Keratinocyte (primary cell): ENCODE data around the gene TTC1. TPM values are rescaled to one million over a fixed set of nuclear protein-coding genes. Genes with fewer than 3 reads are reported as not detected.

Experiments used
- DNase-seq: peaks from one replicate; pipeline ENCODE4 v3.0.0-alpha.2; 2011; ENCODE audit warnings: low read depth, missing footprints, low spot score
- FAIRE-seq: peaks from 2 replicates; lab custom pipeline; 2011; peaks lifted over from hg19 to GRCh38; lab: Jason Lieb, UNC
- H2AFZ ChIP-seq: 2 replicates; pipeline ENCODE4 v1.6.0; 2012; ENCODE audit warnings: low read length, control low read depth, inconsistent platforms; ENCODE audit not compliant: control insufficient read depth
- H3K27ac ChIP-seq: 2 replicates; pipeline ENCODE4 v1.5.1; 2011; ENCODE audit warnings: low read length; ENCODE audit not compliant: control insufficient read depth, insufficient read depth
- H3K27me3 ChIP-seq: 3 replicates; pipeline ENCODE4 v1.6.0; 2011; ENCODE audit warnings: low read length; ENCODE audit not compliant: control insufficient read depth, insufficient read depth; ENCODE audit errors: extremely low read depth
- H3K36me3 ChIP-seq, 2 experiments: 2 replicates in 1 of 2; 3 replicates in 1 of 2; pipeline ENCODE4 v1.5.1; 2011; ENCODE audit warnings: low read length in 2 of 2, mild to moderate bottlenecking in 1 of 2; ENCODE audit not compliant: control insufficient read depth in 2 of 2, insufficient read depth in 2 of 2; ENCODE audit errors: extremely low read depth in 1 of 2
- H3K4me1 ChIP-seq: 3 replicates; pipeline ENCODE4 v1.5.1; 2011; ENCODE audit warnings: low read length; ENCODE audit not compliant: control insufficient read depth, insufficient read depth; ENCODE audit errors: extremely low read depth
- H3K4me2 ChIP-seq: 3 replicates; pipeline ENCODE4 v1.6.0; 2011; ENCODE audit warnings: low read depth, low read length; ENCODE audit not compliant: control insufficient read depth, insufficient read depth; ENCODE audit errors: extremely low read depth
- H3K4me3 ChIP-seq, 3 experiments: fragments of 200-600 bp in 1 of 3; sonication (generic) in 1 of 3; 2 replicates in 2 of 3; 3 replicates in 1 of 3; pipeline ENCODE4 v1.5.1; 2011 to 2016; ENCODE audit warnings: low read length in 3 of 3, mild to moderate bottlenecking in 3 of 3, control low read depth in 2 of 3, inconsistent platforms in 1 of 3, low read depth in 1 of 3, mixed read lengths in 1 of 3, mixed run types in 1 of 3, moderate library complexity in 1 of 3; ENCODE audit not compliant: control insufficient read depth in 2 of 3, insufficient read depth in 2 of 3; ENCODE audit errors: extremely low read depth in 1 of 3
- H3K79me2 ChIP-seq: 2 replicates; pipeline ENCODE4 v1.6.0; 2012; ENCODE audit warnings: low read length; ENCODE audit not compliant: control insufficient read depth, insufficient read depth
- H3K9ac ChIP-seq: 3 replicates; pipeline ENCODE4 v1.6.0; 2011; ENCODE audit warnings: low read length; ENCODE audit not compliant: control insufficient read depth, insufficient read depth; ENCODE audit errors: extremely low read depth
- H3K9me1 ChIP-seq: 3 replicates; pipeline ENCODE4 v1.6.0; 2011; ENCODE audit warnings: low read length; ENCODE audit not compliant: control insufficient read depth, insufficient read depth; ENCODE audit errors: extremely low read depth
- H3K9me3 ChIP-seq: 2 replicates; pipeline ENCODE4 v1.5.1; 2012; ENCODE audit warnings: low read depth, low read length; ENCODE audit not compliant: control insufficient read depth
- H4K20me1 ChIP-seq: 3 replicates; pipeline ENCODE4 v1.6.0; 2011; ENCODE audit warnings: low read length; ENCODE audit not compliant: control insufficient read depth, insufficient read depth; ENCODE audit errors: extremely low read depth
- EZH2 ChIP-seq: IDR thresholded peaks from one replicate; pipeline ENCODE4 v1.6.1; 2012; ENCODE audit warnings: inconsistent platforms, mild to moderate bottlenecking, low read length, moderate library complexity
- dilution Hi-C: fragments of 300-500 bp; cut with MboI; formaldehyde crosslinking; loops from one replicate; pipeline ENCODE4 v1.7.0; 2020; ENCODE audit warnings: low sequenced_read_pairs; ENCODE audit not compliant: extremely low pct_ligation_motif_present
- polyA plus RNA-seq, 5 experiments: library from polyadenylated mRNA; depleted of rRNA in 3 of 5; stranded (reverse) in 3 of 5; stranded (forward) in 1 of 5; unstranded in 1 of 5; fragments of >200 nt; gene quantifications; 1 replicate in 1 of 5; 2 replicates in 3 of 5; 3 replicates in 1 of 5; pipeline versions ENCODE4 v1.2.1 to v1.2.3, GENCODE V29; 2011 to 2012; ENCODE audit warnings: missing spikeins in 2 of 5, low read depth in 1 of 5, low replicate concordance in 1 of 5
- TF ChIP-seq, protein P1 (sequence below), 3 experiments: IDR thresholded peaks in 1 of 3; conservative IDR thresholded peaks in 1 of 3; optimal IDR thresholded peaks in 1 of 3; 2 replicates in 2 of 3; 3 replicates in 1 of 3; pipeline versions ENCODE3 to v1.5.1; 2011; ENCODE audit warnings: low read length in 3 of 3, mild to moderate bottlenecking in 3 of 3, moderate library complexity in 2 of 3, control low read depth in 1 of 3, inconsistent platforms in 1 of 3; ENCODE audit not compliant: insufficient read depth in 2 of 3; ENCODE audit errors: extremely low read depth in 1 of 3

The TTC1 gene
- polyA plus RNA-seq, 1 donor (not counting 4 experiments of a cell fraction or from before 2014, with no cell fraction given), result 51.7 TPM

- Histone ChIP-seq H3K4me3 (no peak overlapping the region), H3K4me1 (no peaks in the 10 kb centered on the region), H3K27ac (no peak overlapping the region), H3K36me3 (peaks cover 2 to 13% of the 10 kb centered on the region in 2 experiments), H3K9me3 (no peaks in the 10 kb centered on the region), H3K9me1 (peaks cover 2% of the 10 kb centered on the region), H3K27me3 (no peaks in the 10 kb centered on the region), H2AFZ (no peak overlapping the region), H3K9ac (no peak overlapping the region), H3K4me2 (no peak overlapping the region), H3K79me2 (no peaks in the 10 kb centered on the region), H4K20me1 (no peaks in the 10 kb centered on the region)
- dilution Hi-C loops, result no loop called here
- DNase-seq, result no peak
- TF ChIP-seq EZH2, result no peak
- TF ChIP-seq, protein P1, sequence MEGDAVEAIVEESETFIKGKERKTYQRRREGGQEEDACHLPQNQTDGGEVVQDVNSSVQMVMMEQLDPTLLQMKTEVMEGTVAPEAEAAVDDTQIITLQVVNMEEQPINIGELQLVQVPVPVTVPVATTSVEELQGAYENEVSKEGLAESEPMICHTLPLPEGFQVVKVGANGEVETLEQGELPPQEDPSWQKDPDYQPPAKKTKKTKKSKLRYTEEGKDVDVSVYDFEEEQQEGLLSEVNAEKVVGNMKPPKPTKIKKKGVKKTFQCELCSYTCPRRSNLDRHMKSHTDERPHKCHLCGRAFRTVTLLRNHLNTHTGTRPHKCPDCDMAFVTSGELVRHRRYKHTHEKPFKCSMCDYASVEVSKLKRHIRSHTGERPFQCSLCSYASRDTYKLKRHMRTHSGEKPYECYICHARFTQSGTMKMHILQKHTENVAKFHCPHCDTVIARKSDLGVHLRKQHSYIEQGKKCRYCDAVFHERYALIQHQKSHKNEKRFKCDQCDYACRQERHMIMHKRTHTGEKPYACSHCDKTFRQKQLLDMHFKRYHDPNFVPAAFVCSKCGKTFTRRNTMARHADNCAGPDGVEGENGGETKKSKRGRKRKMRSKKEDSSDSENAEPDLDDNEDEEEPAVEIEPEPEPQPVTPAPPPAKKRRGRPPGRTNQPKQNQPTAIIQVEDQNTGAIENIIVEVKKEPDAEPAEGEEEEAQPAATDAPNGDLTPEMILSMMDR (optimal IDR thresholded peaks at IDR 0.05 in 1 of 3, IDR thresholded peaks at IDR 0.05 in 1 of 3, conservative IDR thresholded peaks at IDR 0.05 in 1 of 3; ENCODE audit: extremely low read depth in 1 of 3, insufficient read depth in 2 of 3, low read length in 3 of 3), result no peak
- FAIRE-seq, result no peak
Measured at GRCh38 chr5:160054047-160054446, 45.1 kb downstream of the TTC1 start.

DNA sequence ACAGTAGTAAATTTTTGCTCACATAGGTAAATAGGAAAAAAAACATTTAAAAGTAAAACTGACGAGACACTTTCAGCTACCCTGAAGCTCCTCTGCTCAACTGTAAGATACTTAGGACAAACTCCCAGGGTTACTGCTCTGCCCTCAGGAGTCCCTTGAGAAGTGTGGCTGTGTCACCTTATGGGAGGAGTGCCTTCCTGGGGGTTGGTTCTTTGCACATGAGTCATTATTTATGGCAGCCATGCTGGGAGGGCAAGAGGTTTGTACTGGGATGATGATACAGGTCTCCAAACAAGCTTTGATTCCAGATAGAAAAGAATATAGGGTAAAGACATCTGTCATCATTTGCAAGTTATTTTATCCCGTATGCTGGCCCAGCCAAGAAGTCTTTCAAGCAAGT, 45.9 kb downstream of the TTC1 start:
- dilution Hi-C loops, result no loop called here
- Histone ChIP-seq H3K79me2 (no peaks in the 10 kb centered on the region), H3K4me1 (no peaks in the 10 kb centered on the region), H3K4me3 (no peak overlapping the region), H3K36me3 (peaks cover 2 to 12% of the 10 kb centered on the region in 2 experiments), H3K9me3 (no peaks in the 10 kb centered on the region), H3K27me3 (no peaks in the 10 kb centered on the region), H4K20me1 (no peaks in the 10 kb centered on the region), H3K9me1 (peaks cover 2% of the 10 kb centered on the region), H3K9ac (no peak overlapping the region), H3K27ac (no peak overlapping the region), H2AFZ (no peak overlapping the region), H3K4me2 (no peak overlapping the region)
- FAIRE-seq (no peak), DNase-seq (no peak)
- TF ChIP-seq, protein P1 (optimal IDR thresholded peaks at IDR 0.05 in 1 of 3, IDR thresholded peaks at IDR 0.05 in 1 of 3, conservative IDR thresholded peaks at IDR 0.05 in 1 of 3; ENCODE audit: extremely low read depth in 1 of 3, insufficient read depth in 2 of 3, low read length in 3 of 3), result no peak
- TF ChIP-seq EZH2, result no peak
